GM19455 (cell line): ENCODE data around the gene PAX3.
"Not testable (repeated sequence)": the region's sequence is repeated elsewhere in the genome, so short reads cannot be mapped to it uniquely, and the experiment has no call there.

Experiments used
- ATAC-seq: cut with Tn5 transposase; IDR thresholded peaks from one replicate; pipeline ENCODE4 v1.9.1; 2021; ENCODE audit not compliant: unreplicated experiment

Gene PAX3

DNA sequence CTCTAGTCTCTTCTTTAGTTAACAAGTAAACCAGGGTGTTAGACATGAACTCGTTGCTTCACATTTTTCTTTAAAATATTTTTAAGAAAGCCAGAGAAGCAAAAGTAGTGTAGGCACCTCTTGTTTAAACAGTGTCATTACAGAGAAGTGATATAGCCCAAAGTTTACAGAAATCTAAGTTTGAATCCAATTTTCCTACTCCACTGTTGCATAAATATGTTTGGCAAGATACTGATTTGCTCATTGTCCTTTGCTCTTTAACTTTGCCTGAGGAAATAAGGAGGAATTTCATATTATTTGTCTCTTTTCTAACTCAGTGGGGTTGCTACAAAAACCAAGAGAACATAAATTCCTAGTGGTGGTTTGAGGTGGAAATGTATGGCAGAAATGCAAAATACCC, 81.1 kb downstream of the PAX3 start:
- ATAC-seq, result no peak

DNA sequence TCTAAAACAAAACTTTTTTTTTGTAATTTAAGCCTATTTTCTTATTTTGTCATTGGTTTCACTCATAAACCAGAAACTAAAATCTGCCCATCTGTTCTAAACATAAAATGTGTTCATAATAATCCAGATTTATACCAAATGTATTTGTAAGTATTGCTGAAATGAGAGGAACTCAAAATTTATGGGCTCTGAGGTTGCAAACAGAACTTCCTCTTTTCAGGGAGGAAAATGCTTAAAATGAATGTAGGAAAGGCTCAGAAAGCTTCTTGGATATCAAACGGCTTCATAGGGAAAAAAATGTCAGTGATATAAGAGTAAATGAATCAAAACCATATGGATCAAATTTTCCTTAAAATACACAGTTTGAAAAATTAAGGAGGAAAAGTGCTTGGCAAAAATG, 83.9 kb downstream of the PAX3 start:
- ATAC-seq, result no peak

DNA sequence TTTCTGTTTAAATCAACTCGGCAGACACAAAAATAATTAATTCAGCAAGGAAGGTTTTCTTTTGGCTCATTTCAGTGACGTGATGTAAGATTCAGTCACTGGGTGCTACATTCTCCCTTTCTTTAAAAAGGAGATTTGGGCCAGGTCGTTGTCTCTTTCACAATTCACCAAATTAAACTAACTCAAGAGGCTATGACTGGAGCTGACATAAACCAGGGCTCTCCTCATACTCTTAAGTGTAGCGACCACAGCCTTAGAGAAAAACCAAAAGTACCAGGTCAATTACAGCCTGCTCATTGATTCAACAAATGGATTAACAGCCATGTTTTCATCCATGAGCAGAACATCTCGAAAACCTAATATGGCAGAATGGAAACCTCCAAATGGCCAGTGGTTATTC, 85.7 kb downstream of the PAX3 start:
- no peak for ATAC-seq

DNA sequence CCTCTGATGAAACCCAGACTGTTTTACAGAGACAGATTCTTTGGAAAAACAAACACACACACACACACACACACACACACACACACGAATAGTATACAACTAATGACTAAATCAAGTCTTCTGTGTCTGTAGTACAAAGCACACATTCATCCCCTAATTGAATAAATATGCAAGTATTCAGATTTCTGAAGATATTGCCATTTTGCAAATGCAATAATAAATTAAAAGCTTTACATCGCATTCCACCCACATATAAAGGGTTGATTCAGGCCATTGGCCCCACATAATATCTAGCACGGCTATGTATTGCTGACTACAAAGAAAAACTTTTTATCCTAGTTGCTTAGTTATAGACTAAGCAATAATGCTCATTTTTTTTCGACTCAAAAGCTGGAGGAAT, 86.2 kb downstream of the PAX3 start:
- no peak for ATAC-seq

- ATAC-seq, result no peak
These were observed 90.6 kb downstream of the PAX3 start for GRCh38 chr2:222208010-222208690.

DNA sequence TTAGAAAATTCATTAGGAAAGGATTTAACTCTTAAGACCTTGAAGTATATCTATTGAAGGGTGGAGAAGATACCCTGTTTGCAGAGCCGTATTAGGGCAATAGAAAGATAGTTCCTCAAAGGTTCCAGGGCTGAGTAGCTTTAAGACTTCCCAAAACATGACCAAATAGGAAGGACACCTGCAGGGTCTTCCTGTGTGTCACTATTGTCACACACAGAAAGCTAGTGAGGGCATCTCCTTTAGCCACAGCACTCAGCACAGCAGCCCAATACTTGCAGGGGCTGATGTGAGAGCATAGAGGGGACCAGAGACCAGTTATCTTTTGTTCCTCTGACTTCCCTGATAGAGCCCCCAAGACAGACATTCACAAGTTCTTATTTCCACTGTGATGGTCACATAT, 93.7 kb downstream of the PAX3 start:
- ATAC-seq, result no peak

GRCh38 chr2:222203041-222203440, 95.8 kb downstream of the PAX3 start:
- no peak for ATAC-seq

- ATAC-seq, result no peak
These were observed 102.6 kb downstream of the PAX3 start for GRCh38 chr2:222196159-222196558.

DNA sequence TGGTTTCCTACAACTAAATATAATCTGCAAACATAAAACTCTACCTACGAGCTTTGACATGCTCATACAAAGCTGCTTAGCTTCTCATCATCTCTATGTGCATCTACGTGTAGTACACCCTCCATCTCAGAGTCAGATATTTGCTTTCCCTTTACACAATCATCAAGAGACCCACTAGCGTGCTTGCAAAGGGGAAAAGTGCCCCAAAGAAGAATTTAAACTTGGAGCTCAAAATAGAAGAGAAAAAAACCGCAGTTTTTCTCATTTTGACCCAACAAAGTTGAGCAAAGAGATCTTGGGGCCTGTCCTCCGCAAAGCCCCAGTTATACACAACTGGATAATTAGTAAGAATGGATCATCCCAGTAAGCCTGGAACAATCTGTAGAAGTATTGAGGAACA, 104.1 kb downstream of the PAX3 start:
- no peak for ATAC-seq

GRCh38 chr2:222193328-222193983, 105.3 kb downstream of the PAX3 start:
- no peak for ATAC-seq

GRCh38 chr2:222180619-222181018, 118.2 kb downstream of the PAX3 start:
- no peak for ATAC-seq

- no peak for ATAC-seq
These were observed 119.2 kb downstream of the PAX3 start for GRCh38 chr2:222179592-222179991.

DNA sequence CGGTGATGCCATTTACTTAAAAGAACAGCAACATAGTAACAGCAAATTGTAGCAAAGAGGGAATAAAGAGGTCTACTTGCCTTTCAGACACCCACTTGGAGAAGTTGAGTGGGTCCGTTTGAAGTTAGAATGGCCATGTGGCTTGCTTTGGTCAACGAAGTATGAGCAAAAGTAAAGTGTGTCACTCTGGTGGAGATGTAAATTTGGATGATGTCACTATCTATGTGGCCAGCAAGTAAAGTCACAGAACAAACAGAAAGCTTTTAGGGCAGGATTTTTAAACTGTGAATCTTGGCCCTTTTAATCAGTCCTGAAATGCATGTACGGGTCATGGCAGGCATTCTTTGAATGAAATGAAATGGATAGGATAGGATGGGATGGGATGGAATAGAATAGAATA, 120.3 kb downstream of the PAX3 start:
- no peak for ATAC-seq

DNA sequence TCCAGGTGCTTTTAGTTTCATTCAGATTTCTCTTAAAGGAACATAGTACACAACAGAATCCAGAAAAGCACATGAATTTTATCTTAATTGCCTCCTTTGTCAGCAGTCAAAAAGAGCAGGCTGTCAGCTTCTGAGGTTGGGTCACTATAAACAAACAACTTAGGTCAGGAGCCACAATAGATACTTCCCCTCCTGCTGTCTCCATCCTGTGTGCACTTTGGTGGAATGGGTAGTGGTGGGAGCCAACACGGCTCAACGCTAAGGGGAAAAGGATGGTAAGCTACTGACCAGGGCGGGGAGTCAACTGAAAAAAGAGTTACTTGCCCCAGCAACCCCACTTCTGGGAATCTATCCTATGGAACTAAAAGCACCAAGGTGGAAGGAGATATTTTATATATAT, 121.9 kb downstream of the PAX3 start:
- ATAC-seq, result no peak

DNA sequence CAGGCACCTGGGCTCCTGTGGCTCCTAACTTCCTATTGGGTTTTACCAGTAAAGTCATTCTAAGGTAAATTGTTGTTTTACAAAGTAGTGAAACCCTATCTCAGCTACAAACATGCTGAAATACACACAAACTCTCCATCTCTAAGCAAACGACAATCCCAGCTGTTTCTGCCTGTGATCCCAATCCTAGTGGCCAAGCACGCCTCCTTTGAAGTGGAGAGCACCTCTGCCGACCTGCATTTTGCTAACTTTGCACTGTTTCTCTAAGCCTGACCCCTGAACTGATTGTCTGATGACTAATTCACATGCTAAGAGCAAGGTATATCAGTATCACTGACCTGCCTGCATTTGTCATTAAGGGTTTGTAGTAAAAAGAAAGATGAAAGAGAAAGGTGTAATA, 124.3 kb downstream of the PAX3 start:
- no peak for ATAC-seq

DNA sequence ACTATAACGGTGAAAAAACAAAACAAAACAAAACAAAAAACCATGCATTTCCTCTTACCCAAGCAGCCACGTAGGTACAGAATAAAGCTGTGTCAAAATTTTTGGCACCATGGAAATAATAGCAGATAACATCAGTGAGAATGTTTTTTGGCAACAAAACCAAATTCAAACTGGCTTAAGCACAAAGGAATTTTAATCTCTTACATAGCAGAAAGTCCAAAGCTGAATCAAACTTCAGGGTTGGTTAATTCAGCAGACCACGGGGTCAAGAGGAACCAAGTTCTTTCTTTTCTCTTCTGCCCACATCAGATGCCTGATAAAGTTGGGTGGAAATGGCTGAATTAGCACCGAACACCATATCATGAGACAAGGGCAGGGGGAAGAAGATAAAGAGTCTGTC, 129.5 kb downstream of the PAX3 start:
- no peak for ATAC-seq

- ATAC-seq, result no peak
These were observed 131.0 kb downstream of the PAX3 start for GRCh38 chr2:222167762-222168161.

DNA sequence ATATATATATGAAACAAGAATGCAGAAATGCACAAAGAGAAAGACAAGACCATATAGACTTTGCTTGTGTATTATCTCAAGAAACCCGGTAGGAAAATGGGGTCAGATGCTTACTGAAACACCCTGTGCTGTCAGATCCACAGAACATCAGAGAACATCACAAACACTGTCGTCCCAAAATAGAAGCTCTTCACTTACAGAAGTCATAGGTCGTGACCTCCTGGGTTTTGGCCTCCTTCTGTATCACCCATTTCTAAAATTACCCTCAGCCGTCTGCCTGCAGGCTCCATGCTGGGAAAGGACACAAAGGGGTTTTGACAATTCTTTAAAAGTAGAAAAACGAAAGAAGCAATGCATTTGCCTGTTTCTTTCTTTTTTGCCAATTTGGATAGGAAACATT, 137.9 kb downstream of the PAX3 start:
- no peak for ATAC-seq

- no peak for ATAC-seq
These were observed 138.7 kb downstream of the PAX3 start for GRCh38 chr2:222160125-222160524.

GRCh38 chr2:222159221-222159620, 139.6 kb downstream of the PAX3 start:
- no peak for ATAC-seq

- ATAC-seq, result not testable (repeated sequence)
These were observed 143.7 kb downstream of the PAX3 start for GRCh38 chr2:222155003-222155664.
